Renal cortical epithelial cell (primary cell): Measurements from ENCODE around the gene COL25A1. TPM values are rescaled to one million over a fixed set of nuclear protein-coding genes. Genes with fewer than 3 reads are reported as not detected.
"Not testable (repeated sequence)": the region's sequence is repeated elsewhere in the genome, so short reads cannot be mapped to it uniquely, and the experiment has no call there.

Source experiments
- DNase-seq: peaks from one replicate; pipeline ENCODE4 v3.0.0-alpha.2; 2011; ENCODE audit warnings: low read depth
- total RNA-seq: library from RNA; depleted of rRNA; stranded (reverse); fragments of >200 nt; gene quantifications from 2 replicates; pipeline ENCODE4 v1.2.3, GENCODE V29; 2014

Gene COL25A1
- total RNA-seq, 1 donor from 2014 or later: 0.35 TPM

DNA sequence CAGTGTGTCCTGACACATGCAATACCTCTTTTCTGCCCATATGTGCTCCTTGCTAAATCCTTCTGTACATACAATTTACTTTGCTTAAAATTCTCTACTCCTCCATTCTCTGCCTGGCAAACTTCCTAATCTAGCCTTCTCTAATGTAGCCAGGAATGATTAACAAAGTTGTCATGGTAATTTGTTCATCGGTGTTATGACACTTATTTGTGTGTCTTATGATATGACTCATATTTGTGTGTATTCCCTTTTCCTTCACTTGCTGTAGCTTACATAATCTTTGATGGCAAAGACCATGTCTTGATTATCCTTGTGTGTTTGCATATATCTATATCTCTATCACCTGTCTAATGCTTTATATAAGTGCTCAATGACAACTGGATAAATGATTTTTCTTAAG, 133.3 kb downstream of the COL25A1 start:
- DNase-seq: peak; percentile 9

DNA sequence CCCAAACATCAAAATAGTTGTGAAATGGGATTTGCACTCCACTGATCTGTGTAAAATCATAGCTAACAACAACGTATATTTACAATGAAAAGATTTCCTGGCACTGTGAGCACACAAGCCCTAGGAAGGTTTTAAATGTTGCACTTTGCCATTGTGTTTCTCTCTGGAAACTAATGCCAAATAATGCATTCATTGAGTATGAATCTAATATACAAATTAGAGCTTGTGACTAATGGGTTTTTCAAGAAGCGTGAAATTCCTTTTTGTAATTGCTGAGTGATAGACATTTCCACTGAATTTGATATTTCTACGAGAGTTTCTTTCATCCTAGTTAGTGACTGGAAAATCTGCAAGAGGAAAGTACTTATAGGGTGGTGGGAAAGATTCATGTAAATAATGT, 135.9 kb downstream of the COL25A1 start:
- DNase-seq: no peak

DNA sequence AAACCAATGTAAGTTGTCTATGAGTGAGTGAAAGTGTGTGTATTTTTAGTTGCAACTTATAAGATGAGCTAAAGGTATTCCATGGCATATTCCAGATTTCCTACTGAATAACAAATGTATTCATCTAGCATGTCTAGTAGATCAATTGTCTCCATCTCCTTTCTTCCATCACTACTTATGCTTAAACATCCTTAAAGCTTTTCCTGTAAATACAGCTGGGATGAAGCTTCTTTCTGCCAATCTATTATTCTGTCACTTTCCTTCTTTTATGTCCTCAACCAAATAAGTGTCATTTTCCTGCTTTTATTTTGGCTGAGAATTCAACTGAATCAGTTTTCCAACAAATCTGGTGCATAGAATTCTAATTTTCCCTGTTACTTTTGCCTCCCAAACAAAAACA, 136.3 kb downstream of the COL25A1 start:
- DNase-seq: no peak

DNA sequence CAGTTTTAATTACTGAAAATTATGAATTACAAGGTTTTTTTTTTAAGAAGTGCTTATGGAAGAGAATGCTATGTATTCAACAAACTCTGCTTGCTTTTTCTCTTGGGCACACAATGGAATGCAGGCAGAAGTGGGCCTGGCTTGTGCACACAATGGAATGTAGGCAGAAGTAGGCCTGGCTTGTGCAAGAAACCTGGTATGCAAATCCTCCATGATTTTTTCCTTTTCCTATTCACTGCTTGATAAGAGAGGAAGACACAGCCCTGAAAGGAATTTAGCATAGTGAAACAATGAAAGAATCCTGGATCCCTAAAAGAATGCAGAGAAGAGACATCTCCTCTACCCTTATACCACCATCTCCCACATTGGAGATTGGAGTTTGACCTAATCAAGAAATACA, 138.4 kb downstream of the COL25A1 start:
- DNase-seq: peak; percentile 48

GRCh38 chr4:109163493-109163892, 139.0 kb downstream of the COL25A1 start:
- no peak for DNase-seq

DNA sequence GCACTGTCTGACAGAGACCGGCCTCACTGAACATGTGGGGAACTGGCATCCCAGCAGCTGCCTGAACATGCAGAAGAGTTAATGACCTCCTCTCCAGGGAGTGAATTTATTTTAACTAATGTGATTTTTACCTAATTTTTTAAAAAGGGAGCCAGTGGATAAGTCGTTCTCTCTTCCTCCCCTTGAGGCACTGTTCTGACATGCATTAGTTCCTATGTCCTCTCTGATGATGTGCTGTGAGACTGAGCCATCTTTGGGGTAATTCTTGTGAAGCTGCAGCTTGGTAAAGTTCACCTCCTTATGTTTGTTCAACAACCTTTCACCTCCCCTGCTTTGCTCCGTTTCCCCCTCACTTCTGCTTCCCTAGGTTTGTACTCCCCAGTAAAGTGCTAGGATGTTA, 139.7 kb downstream of the COL25A1 start:
- DNase-seq: no peak

- no peak for DNase-seq
Observed at GRCh38 chr4:109160494-109160893, 142.0 kb downstream of the COL25A1 start.

DNA sequence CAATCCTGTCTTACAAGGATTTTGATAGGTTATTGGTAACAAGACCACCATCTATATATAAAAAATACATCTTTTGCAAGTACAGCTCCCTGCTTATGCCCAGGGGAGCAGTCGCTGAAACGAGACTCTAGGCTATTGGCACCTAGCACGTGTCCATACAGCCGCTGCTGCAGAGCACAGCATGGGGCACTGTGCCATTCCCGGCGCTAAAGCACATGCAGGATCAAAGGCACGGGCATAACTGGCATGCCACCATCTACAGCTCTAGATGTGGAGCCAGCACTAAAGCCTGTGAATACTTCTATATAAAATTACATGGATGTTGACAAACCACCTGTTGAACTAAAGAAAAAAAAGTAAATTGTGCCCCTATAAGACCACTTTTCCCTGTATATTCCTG, 144.8 kb downstream of the COL25A1 start:
- no peak for DNase-seq

DNA sequence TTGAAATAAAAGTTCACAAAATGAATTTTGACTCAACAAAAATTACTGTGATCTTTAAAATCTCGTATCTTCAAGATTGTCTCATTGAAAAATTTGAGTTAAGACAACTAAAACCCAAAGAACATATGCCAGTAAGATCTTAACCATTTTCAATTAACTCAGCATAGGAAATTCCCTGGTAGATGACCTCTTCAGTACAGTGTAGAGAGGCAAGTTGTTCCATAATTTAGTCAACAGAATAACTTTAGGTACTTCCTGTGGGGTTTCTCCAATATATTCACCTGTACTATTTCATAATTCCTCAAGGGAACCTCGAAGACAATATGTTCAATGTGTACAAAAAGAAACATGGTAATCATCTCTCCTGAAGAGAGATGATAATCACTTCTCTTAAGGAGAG, 145.3 kb downstream of the COL25A1 start:
- no peak for DNase-seq

GRCh38 chr4:109156356-109156755, 146.1 kb downstream of the COL25A1 start:
- DNase-seq: no peak

GRCh38 chr4:109155682-109156283, 146.7 kb downstream of the COL25A1 start:
- no peak for DNase-seq

- no peak for DNase-seq
Observed at GRCh38 chr4:109155084-109155483, 147.4 kb downstream of the COL25A1 start.

DNA sequence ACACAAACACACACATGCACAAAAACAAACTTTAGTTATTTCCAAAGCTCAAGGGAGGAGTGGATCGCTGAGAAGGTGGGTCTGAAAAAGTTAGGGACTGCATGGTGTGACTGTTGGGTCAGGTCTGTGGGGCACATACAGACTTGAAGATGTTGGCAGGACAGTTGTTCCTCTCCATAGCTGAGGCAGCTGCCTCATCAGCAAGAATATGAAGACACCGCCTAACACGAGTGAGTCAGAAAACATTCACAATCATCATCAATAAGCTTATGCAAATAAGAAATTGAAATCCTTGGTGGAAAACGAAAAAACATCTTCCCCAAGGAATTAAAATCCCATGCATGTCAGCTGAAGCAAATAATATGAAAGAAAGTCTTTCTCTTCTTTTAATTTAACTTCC, 148.0 kb downstream of the COL25A1 start:
- no peak for DNase-seq

GRCh38 chr4:109149836-109150235, 152.6 kb downstream of the COL25A1 start:
- no peak for DNase-seq

DNA sequence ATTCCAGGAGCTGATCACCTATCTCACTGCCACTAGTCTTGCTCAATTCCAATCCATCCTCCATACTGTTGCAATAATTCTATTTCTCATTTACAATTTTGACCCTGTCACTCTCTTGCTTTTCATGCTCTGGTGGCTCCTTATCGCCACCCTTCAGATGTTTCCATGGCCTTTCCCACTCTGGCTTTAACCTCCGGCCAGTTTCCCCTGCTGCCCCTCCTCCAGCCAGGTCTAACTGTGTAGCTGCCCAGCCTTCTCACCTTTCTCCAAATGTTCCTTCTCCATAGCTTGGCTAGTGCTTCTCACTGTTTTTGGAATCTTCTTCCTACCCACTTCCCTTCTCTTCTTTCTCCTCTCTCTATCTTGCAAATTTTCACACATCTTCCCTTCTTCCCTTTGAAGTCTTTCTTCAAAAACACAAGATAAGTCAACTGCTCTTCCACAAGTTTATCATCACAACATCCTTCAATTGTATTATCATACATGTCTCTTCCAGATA, 153.8 kb downstream of the COL25A1 start:
- no peak for DNase-seq

DNA sequence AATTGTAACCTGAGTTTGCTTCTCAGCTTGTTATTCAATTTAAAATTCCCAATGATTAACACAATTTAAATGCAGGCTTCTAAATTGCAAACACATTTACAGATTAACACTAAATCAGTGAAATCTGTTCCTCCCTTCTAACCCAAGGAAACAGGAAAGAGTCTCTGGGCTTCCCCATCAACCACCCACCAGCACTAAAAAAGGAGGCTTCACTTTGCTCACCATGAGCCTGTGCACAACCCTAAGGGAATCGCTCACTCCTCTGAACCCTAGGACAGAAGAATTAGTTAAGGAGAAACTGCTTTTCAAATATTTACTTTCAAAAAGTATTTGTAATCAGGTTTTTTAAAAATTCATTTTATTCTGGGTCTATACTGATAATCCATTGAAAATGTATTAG, 155.3 kb downstream of the COL25A1 start:
- DNase-seq: no peak

DNA sequence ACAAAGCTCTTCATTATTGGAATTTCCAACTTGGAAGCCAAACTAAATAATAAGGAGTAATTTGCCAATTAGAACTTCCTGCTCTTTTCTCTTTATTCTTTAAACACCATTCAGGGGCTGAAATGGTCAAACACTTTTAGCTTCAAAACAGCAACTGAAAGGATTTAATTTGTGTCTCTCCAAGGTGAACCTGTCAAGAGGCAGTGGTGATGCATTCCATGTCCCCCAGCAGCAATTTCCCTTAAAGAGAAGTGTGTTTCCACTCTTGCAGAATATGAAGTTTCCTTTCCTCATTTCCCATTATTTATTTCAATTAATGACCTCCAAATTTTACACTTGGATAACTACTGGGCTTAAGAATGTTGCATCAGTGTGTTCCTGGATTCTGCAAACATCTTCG, 156.0 kb downstream of the COL25A1 start:
- no peak for DNase-seq

DNA sequence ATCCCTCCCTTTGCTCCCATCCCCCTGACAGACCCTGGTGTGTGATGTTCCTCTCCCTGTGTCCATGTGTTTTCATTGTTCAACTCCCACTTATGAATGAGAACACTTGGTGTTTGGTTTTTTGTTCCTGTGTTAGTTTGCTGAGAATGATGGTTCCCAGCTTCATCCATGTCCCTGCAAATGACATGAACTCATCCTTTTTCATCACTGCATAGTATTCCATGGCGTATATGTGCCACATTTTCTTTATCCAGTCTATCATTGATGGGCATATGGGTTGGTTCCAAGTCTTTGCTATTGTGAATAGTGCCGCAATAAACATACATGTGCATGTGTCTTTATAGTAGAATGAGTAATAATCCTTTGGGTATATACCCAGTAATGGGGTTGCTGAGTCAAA, 164.3 kb downstream of the COL25A1 start:
- DNase-seq: not testable (repeated sequence)

- no peak for DNase-seq
Observed at GRCh38 chr4:109134921-109135320, 167.5 kb downstream of the COL25A1 start.

- no peak for DNase-seq
Observed at GRCh38 chr4:109134268-109134667, 168.2 kb downstream of the COL25A1 start.

GRCh38 chr4:109131559-109131958, 170.9 kb downstream of the COL25A1 start:
- no peak for DNase-seq

- DNase-seq: no peak
Observed at GRCh38 chr4:109128589-109128988, 173.9 kb downstream of the COL25A1 start.

DNA sequence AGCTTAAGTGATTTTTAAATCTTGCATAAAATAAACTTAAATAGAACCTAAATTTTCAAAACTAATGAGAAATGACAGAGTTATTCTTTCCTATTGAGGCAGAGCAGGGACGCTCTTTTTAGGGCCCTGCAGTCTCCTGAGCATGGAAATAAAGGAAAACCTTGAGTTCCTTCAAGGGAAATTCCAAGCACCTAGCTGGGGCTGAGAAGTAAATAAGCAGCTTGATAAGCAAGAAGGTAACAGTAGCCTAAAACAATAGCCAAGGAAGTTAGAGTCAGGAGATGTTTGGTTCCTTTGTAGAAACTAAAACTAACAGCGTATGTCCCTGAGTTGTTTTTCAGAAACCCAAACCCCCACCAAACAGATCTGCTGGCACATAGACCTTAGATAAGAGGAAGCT, 174.6 kb downstream of the COL25A1 start:
- DNase-seq: no peak

- DNase-seq: no peak
Observed at GRCh38 chr4:109126856-109127255, 175.6 kb downstream of the COL25A1 start.
